Testis (tissue), 5 donors: ENCODE measurements around the gene ZNF98. TPM values are rescaled to one million over a fixed set of nuclear protein-coding genes. Genes with fewer than 3 reads are reported as not detected.

Experiments
- DNase-seq: peaks from one replicate; pipeline ENCODE4 v3.0.0-alpha.2; 2019
- H3K27ac ChIP-seq, 2 donors: fragments of 200-600 bp; sonication (generic); one replicate each; pipeline ENCODE4 v1.5.1; 2019
- H3K27me3 ChIP-seq: fragments of 200-600 bp; sonication (generic); one replicate; pipeline ENCODE4 v1.5.1; 2019
- H3K36me3 ChIP-seq: fragments of 200-600 bp; sonication (generic); one replicate; pipeline ENCODE4 v1.5.1; 2017; ENCODE audit warnings: low read depth; ENCODE audit errors: missing control alignments
- H3K4me1 ChIP-seq: fragments of 200-600 bp; sonication (generic); one replicate; pipeline ENCODE4 v1.5.1; 2019
- H3K4me3 ChIP-seq, 2 donors: fragments of 200-600 bp; sonication (generic); one replicate each; pipeline ENCODE4 v1.5.1; 2017 to 2019
- H3K9me3 ChIP-seq: fragments of 200-600 bp; sonication (generic); one replicate; pipeline ENCODE4 v1.5.1; 2017
- POLR2A ChIP-seq: fragments of 450-650 bp; IDR thresholded peaks from one replicate; pipeline ENCODE4 v1.6.1; 2017; ENCODE audit warnings: antibody characterized with exemption, mild to moderate bottlenecking, moderate library complexity
- WGBS, 2 donors: methylation state at CpG; one replicate each; pipeline ENCODE4 v1.1.5; 2018; 5-methylcytosine and 5-hydroxymethylcytosine counted together
- intact Hi-C: fragments of 100-400 bp; cut with DNase I; formaldehyde crosslinking; loops from one replicate; pipeline ENCODE4 v1.15.1; 2023; ENCODE audit warnings: low total_unique reads
- long read RNA-seq, 2 donors: transcript quantifications; one replicate each; lab custom pipeline, GENCODE V29; 2026
- polyA plus RNA-seq: library from polyadenylated mRNA; stranded (reverse); fragments of 350-450 nt; fragmentation: Illumina TruSeq; extraction: RNeasy Lipid Tissue Mini Kit (QIAGEN cat#74804); gene quantifications from one replicate; pipeline ENCODE4 v1.2.3, GENCODE V29; 2014; ENCODE audit warnings: low read depth, low replicate concordance; ENCODE audit not compliant: insufficient read depth
- total RNA-seq, 2 donors: library from RNA; depleted of rRNA; stranded (reverse); fragments of >200 nt; gene quantifications; one replicate each; pipeline ENCODE4 v1.2.3, GENCODE V29; 2016
- TF ChIP-seq, protein P1 (sequence below), 3 experiments: fragments of 450-650 bp in 2 of 3; fragments of 200-600 bp in 1 of 3; sonication (generic) in 1 of 3; IDR thresholded peaks; one replicate each; pipeline ENCODE4 v1.5.1; 2016 to 2019; ENCODE audit warnings: antibody characterized with exemption in 3 of 3, mild to moderate bottlenecking in 2 of 3, moderate library complexity in 1 of 3

Gene ZNF98
- total RNA-seq = 10 to 100 TPM; 16.0 to 17.7 TPM
- polyA plus RNA-seq = 7.7 TPM
- long read RNA-seq, donor 1, partial matches to known transcripts = 0 of 1 reads
- long read RNA-seq, donor 1, other reads (novel, unspliced or antisense) = 0 of 1 reads
- long read RNA-seq, donor 2, partial matches to known transcripts = 0 of 4 reads
- long read RNA-seq, donor 2, other reads (novel, unspliced or antisense) = 0 of 4 reads

GRCh38 chr19:22422211-22422610 is at the start of gene ZNF98:
Gene ZNF98, minus strand, starts transcription at chr19:22422346. Its CDS starts 122 bp downstream, at chr19:22422224.
- TF ChIP-seq, protein P1, sequence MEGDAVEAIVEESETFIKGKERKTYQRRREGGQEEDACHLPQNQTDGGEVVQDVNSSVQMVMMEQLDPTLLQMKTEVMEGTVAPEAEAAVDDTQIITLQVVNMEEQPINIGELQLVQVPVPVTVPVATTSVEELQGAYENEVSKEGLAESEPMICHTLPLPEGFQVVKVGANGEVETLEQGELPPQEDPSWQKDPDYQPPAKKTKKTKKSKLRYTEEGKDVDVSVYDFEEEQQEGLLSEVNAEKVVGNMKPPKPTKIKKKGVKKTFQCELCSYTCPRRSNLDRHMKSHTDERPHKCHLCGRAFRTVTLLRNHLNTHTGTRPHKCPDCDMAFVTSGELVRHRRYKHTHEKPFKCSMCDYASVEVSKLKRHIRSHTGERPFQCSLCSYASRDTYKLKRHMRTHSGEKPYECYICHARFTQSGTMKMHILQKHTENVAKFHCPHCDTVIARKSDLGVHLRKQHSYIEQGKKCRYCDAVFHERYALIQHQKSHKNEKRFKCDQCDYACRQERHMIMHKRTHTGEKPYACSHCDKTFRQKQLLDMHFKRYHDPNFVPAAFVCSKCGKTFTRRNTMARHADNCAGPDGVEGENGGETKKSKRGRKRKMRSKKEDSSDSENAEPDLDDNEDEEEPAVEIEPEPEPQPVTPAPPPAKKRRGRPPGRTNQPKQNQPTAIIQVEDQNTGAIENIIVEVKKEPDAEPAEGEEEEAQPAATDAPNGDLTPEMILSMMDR (IDR thresholded peaks at IDR 0.05) = no peak
- TF ChIP-seq POLR2A = no peak
- intact Hi-C loops = no loop called here
- no peaks in the 10 kb centered on the region for H3K36me3 ChIP-seq
- no peaks in the 10 kb centered on the region for H3K27me3 ChIP-seq
- H3K27ac ChIP-seq = peak within 1 kb of the TSS; percentile 45 to 50
- peak; percentile 97 for DNase-seq
- 2 to 5% methylated on average over 5 to 16 of the region's 16 CpGs for WGBS, 2 donors
- H3K4me1 ChIP-seq = no peaks in the 10 kb centered on the region
- peak within 1 kb of the TSS; percentile 53 to 66 for H3K4me3 ChIP-seq
- no peaks in the 10 kb centered on the region for H3K9me3 ChIP-seq

DNA sequence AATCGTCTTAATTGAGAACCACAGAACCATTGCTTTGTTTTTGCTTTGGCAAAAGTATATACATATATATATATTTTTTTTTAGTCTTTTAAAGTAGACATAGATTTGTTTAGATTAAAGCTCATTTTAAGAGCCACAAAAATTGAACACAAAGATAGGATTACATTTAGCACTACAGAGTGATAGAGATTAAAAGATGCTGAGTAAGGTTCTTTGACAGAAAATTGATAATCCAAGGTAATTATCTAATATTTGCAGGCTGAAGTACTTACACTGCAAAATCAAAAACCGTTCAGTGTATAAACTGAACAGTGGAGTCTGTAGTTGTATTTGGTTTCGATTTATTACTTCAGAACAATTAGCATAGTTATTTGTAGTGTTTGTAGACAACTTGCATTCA is 24.5 kb upstream of the ZNF98 start:
- Histone ChIP-seq H3K27me3 (no peaks in the 10 kb centered on the region), H3K9me3 (no peaks in the 10 kb centered on the region), H3K27ac (no peak overlapping the region), H3K36me3 (no peaks in the 10 kb centered on the region), H3K4me1 (no peaks in the 10 kb centered on the region), H3K4me3 (no peak overlapping the region)
- DNase-seq = no peak
- WGBS, 2 donors = 69 to 72% methylated on average over 3 of the region's 3 CpGs
- intact Hi-C loops = loop anchor here (10.0 kb wide), 1 partner anchor 282 kb away; no protein-coding TSS in a partner anchor
- TF ChIP-seq POLR2A = no peak
- TF ChIP-seq, protein P1 (IDR thresholded peaks at IDR 0.05) = no peak

- WGBS, 2 donors = 72 to 92% methylated on average over 2 of the region's 2 CpGs
- TF ChIP-seq POLR2A = no peak
- TF ChIP-seq, protein P1 (IDR thresholded peaks at IDR 0.05) = no peak
- no peaks in the 10 kb centered on the region for H3K27me3 ChIP-seq
Measured at GRCh38 chr19:22438011-22438410, 15.9 kb upstream of the ZNF98 start.

GRCh38 chr19:22427960-22428913 is 6.1 kb upstream of the ZNF98 start:
- WGBS, 2 donors = 2 to 12% methylated on average over 6 to 59 of the region's 60 CpGs
- no peaks in the 10 kb centered on the region for H3K4me1 ChIP-seq
- H3K9me3 ChIP-seq = no peaks in the 10 kb centered on the region
- no peaks in the 10 kb centered on the region for H3K27me3 ChIP-seq
- intact Hi-C loops = no loop called here
- peak overlapping the region; percentile 26 to 42 for H3K4me3 ChIP-seq
- DNase-seq = peak; percentile 30
- H3K36me3 ChIP-seq = no peaks in the 10 kb centered on the region
- no peak overlapping the region for H3K27ac ChIP-seq
- TF ChIP-seq, protein P1 (IDR thresholded peaks at IDR 0.05) = no peak
- no peak for TF ChIP-seq POLR2A

More at GRCh38 chr19:22438011-22438410, 15.9 kb upstream of the ZNF98 start:
- Histone ChIP-seq H3K9me3 (no peaks in the 10 kb centered on the region), H3K4me1 (no peaks in the 10 kb centered on the region), H3K27ac (no peak overlapping the region), H3K4me3 (no peak overlapping the region), H3K36me3 (no peaks in the 10 kb centered on the region)
- no peak for DNase-seq
- intact Hi-C loops = no loop called here
